OCI-LY3 (cell line): ENCODE measurements around the gene SPAG7.

ENCODE experiments used
- H2AFZ ChIP-seq: fragments of 200-600, 300-600 bp; shearing (Covaris generic); 2 replicates; pipeline ENCODE4 v1.6.0; 2014; ENCODE audit warnings: antibody characterized with exemption, low read depth, low read length
- H3K27ac ChIP-seq: fragments of 200-600, 300-600 bp; sonication (generic); 2 replicates; pipeline ENCODE4 v1.5.1; 2014; ENCODE audit warnings: mild to moderate bottlenecking, low read length, moderate library complexity, mixed read lengths
- H3K27me3 ChIP-seq: fragments of 200-600, 300-600 bp; sonication (generic); 2 replicates; pipeline ENCODE4 v1.6.1; 2014; ENCODE audit warnings: low read depth, low read length, mixed read lengths
- H3K36me3 ChIP-seq: fragments of 200-600, 300-600 bp; sonication (generic); replicated peaks from 2 replicates; pipeline ENCODE3; 2014; ENCODE audit warnings: low read depth, low read length, mixed read lengths
- H3K4me1 ChIP-seq: fragments of 300-600, 200-600 bp; sonication (generic); 2 replicates; pipeline ENCODE4 v1.6.1; 2014; ENCODE audit warnings: low read length, mixed read lengths
- H3K4me2 ChIP-seq: fragments of 200-600, 300-600 bp; sonication (generic); 2 replicates; pipeline ENCODE4 v1.6.1; 2014; ENCODE audit warnings: low read length, mixed read lengths
- H3K4me3 ChIP-seq: fragments of 300-600, 200-600 bp; sonication (generic); 2 replicates; pipeline ENCODE4 v1.5.1; 2014; ENCODE audit warnings: antibody characterized with exemption, mild to moderate bottlenecking, low read length, moderate library complexity
- H3K79me2 ChIP-seq: fragments of 300-600, 200-600 bp; shearing (Covaris generic); 2 replicates; pipeline ENCODE4 v1.6.1; 2014; ENCODE audit warnings: mild to moderate bottlenecking, low read length, mixed read lengths
- H3K9ac ChIP-seq: fragments of 300-600, 200-600 bp; shearing (Covaris generic); 2 replicates; pipeline ENCODE4 v1.6.0; 2014; ENCODE audit warnings: mild to moderate bottlenecking, low read length, moderate library complexity
- H3K9me3 ChIP-seq: fragments of 200-600, 300-600 bp; shearing (Covaris generic); 2 replicates; pipeline ENCODE4 v1.6.1; 2014; ENCODE audit warnings: low read length, mixed read lengths; ENCODE audit not compliant: insufficient read depth
- H4K20me1 ChIP-seq: fragments of 200-600, 300-600 bp; sonication (generic); 2 replicates; pipeline ENCODE4 v1.6.1; 2016; ENCODE audit warnings: low read length, mixed read lengths; ENCODE audit not compliant: insufficient read depth
- EZH2phosphoT487 ChIP-seq: fragments of 200-600 bp; shearing (Covaris generic); IDR thresholded peaks from 2 replicates; pipeline ENCODE4 v1.6.1; 2018; ENCODE audit warnings: antibody characterized with exemption, mixed run types, low read depth
- TF ChIP-seq, protein P1 (sequence below): fragments of 200-600, 300-600 bp; sonication (generic); IDR thresholded peaks from 2 replicates; pipeline ENCODE4 v1.5.1; 2014; ENCODE audit warnings: antibody characterized with exemption, low read length, low read depth

The SPAG7 gene

GRCh38 chr17:4945176-4945943 lies 22.3 kb downstream of the SPAG7 start:
- Histone ChIP-seq H3K9ac (peak overlapping the region; percentile 100), H3K4me2 (peak overlapping the region; percentile 98), H3K27ac (peak overlapping the region; percentile 100), H3K4me1 (peaks cover 35% of the 10 kb centered on the region), H3K79me2 (peaks cover 86% of the 10 kb centered on the region), H3K27me3 (no peaks in the 10 kb centered on the region), H4K20me1 (peaks cover 30% of the 10 kb centered on the region), H3K4me3 (peak overlapping the region; percentile 99), H3K9me3 (no peaks in the 10 kb centered on the region), H3K36me3 (peaks cover 54% of the 10 kb centered on the region), H2AFZ (no peak overlapping the region)
- TF ChIP-seq, protein P1, sequence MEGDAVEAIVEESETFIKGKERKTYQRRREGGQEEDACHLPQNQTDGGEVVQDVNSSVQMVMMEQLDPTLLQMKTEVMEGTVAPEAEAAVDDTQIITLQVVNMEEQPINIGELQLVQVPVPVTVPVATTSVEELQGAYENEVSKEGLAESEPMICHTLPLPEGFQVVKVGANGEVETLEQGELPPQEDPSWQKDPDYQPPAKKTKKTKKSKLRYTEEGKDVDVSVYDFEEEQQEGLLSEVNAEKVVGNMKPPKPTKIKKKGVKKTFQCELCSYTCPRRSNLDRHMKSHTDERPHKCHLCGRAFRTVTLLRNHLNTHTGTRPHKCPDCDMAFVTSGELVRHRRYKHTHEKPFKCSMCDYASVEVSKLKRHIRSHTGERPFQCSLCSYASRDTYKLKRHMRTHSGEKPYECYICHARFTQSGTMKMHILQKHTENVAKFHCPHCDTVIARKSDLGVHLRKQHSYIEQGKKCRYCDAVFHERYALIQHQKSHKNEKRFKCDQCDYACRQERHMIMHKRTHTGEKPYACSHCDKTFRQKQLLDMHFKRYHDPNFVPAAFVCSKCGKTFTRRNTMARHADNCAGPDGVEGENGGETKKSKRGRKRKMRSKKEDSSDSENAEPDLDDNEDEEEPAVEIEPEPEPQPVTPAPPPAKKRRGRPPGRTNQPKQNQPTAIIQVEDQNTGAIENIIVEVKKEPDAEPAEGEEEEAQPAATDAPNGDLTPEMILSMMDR = no peak
- TF ChIP-seq EZH2phosphoT487 = no peak

DNA sequence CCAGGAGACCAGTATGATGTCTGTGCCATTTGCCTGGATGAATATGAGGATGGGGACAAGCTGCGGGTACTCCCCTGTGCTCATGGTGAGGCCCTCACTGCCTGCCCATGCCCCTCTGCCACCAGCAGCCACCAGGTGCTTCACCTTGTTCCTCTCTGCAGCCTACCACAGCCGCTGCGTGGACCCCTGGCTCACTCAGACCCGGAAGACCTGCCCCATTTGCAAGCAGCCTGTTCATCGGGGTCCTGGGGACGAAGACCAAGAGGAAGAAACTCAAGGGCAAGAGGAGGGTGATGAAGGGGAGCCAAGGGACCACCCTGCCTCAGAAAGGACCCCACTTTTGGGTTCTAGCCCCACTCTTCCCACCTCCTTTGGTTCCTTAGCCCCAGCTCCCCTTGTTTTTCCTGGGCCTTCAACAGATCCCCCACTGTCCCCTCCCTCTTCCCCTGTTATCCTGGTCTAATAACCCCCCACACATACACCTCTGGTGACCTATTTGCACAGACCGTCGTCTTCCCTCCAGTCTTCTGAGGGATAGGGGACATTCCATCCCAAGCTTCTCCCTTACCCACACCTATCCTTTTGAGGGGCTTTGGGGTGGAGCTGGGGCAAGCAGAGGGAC lies 23.0 kb downstream of the SPAG7 start:
- Histone ChIP-seq H4K20me1 (peaks cover 30% of the 10 kb centered on the region), H3K9ac (peak overlapping the region; percentile 100)

DNA sequence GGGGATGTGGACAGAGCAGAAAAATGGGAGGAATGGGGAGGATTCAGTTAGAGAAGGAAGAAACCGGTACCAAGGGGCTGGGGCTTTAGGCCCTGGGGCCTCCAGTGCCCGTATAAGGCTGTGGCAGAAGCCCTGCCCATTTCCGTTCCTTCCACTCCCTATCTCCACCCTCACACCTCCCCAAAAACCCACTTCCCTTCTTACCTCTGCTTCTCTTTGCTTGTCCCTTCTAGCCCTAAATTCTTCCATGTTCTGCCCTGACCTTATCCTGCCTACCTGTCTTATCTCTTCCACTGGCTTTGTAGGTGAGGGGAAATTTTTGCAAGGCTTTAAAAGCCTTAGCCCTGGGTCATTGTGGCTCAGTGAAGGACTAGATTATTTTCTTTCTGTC lies 23.5 kb downstream of the SPAG7 start:
- Histone ChIP-seq H3K4me1 (peaks cover 35% of the 10 kb centered on the region), H3K4me3 (peak overlapping the region; percentile 99)

More for the DNA sequence above, 23.0 kb downstream of the SPAG7 start:
- Histone ChIP-seq H3K79me2 (peaks cover 83% of the 10 kb centered on the region), H3K36me3 (peaks cover 54% of the 10 kb centered on the region), H3K9me3 (no peaks in the 10 kb centered on the region), H3K27ac (peak overlapping the region; percentile 100), H3K4me1 (peaks cover 35% of the 10 kb centered on the region), H3K4me2 (peak overlapping the region; percentile 98), H3K4me3 (peak overlapping the region; percentile 99), H2AFZ (no peak overlapping the region), H3K27me3 (no peaks in the 10 kb centered on the region)
- no peak for TF ChIP-seq EZH2phosphoT487
- TF ChIP-seq, protein P1 = no peak

More for the DNA sequence above, 23.5 kb downstream of the SPAG7 start:
- peaks cover 87% of the 10 kb centered on the region for H3K79me2 ChIP-seq
- H3K9me3 ChIP-seq = no peaks in the 10 kb centered on the region
- peak overlapping the region; percentile 100 for H3K27ac ChIP-seq
- H3K27me3 ChIP-seq = no peaks in the 10 kb centered on the region
- H3K36me3 ChIP-seq = peaks cover 54% of the 10 kb centered on the region
- peak overlapping the region; percentile 100 for H3K9ac ChIP-seq
- H2AFZ ChIP-seq = no peak overlapping the region
- TF ChIP-seq, protein P1 = no peak
- no peak for TF ChIP-seq EZH2phosphoT487
- peaks cover 30% of the 10 kb centered on the region for H4K20me1 ChIP-seq
- H3K4me2 ChIP-seq = peak overlapping the region; percentile 98
